HG02759 (cell line): Measurements from ENCODE around the gene LRRC37A.
"Not testable (repeated sequence)": the region's sequence is repeated elsewhere in the genome, so short reads cannot be mapped to it uniquely, and the experiment has no call there.

ENCODE experiments used
- ATAC-seq: cut with Tn5 transposase; IDR thresholded peaks from one replicate; pipeline ENCODE4 v1.9.1; 2021; ENCODE audit warnings: mild to moderate bottlenecking, moderate library complexity; ENCODE audit not compliant: unreplicated experiment

The LRRC37A gene

DNA sequence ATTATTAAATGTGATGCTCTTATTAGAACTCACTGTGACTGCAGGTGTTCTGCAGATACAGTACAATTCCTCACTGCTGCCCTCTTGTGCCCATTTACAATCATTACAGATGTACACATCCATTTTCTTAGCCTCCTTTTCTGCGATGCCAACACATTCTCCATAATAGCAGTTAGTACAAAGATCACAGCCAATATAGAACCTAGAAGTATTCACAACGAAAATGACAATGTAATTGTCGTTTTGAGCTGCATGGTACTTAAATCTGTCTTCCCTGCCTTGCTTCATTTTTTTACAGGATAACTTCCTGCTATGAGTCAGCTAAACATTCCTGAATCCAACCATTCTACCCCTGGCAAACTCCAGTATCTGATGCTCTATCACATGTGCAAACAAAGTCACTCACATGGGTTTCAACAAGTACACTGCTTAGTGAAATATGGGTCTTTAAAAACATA, 8.1 kb upstream of the LRRC37A start:
- not testable (repeated sequence) for ATAC-seq

DNA sequence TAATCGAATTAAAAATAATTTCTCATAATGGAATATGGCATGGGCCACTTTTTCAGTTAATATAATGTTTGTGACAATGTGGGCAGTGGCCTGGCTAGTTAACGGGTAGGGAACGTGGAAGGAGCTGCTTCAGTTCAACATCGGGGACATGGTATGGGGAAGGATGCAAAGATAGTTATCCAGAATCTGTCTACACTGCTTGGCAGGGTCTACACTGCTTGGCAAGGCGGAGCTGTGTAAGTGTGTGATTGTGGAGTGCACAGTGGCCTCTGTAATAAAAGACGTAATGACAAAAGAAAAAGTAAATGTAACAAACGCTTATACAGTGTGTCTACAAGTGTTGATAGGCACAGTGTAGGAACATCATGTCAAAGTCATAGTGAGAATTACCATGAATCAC, 7.3 kb upstream of the LRRC37A start:
- ATAC-seq = not testable (repeated sequence)

DNA sequence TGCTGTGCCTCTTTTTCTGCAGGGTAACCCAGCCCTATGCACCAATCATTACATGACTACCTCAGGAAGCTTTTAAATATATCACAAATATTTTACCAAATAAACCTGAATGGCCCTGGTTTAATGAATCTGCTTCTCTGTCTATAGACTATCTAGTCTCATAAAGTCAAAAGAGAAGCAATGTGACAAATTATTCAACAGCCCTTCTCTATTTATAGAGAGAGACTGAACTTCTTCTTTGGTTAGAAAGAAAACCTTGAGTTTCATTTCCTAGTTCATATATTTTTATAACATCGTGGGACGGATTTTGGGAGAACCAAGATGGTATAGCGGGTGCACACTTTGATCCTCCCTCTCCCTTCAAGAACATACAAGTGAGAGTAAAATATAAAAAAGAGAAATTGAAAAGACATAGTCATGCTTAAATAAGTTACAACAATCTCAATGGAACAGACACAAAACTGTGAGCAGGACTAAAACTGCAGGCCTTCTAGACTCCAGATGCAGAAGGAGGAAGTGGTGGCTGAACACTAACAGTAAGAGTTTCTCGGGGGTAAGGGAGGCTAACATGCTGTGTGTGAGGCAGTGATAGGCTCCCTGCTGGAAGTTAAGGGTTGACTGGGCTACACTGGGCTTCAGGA, 3.9 kb upstream of the LRRC37A start:
- peak; percentile 91 for ATAC-seq

DNA sequence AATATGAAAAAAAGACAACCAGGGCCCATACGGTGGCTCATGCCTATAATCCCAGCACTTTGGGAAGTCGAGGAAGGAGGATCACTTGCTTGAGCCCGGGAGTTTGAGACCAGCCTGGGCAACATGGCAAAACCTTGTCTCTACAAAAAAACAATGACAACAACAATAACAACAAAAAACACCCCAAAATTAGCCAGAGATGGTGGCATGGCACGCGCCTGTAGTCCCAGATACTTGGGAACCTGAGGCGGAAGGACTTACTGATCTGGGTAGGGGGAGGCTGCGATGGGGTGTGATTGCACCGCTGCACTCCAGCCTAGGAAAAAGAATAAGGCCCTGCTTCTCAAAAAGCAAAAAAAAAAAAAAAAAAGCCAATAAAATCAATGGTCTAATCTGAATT, 3.3 kb upstream of the LRRC37A start:
- ATAC-seq = not testable (repeated sequence)

DNA sequence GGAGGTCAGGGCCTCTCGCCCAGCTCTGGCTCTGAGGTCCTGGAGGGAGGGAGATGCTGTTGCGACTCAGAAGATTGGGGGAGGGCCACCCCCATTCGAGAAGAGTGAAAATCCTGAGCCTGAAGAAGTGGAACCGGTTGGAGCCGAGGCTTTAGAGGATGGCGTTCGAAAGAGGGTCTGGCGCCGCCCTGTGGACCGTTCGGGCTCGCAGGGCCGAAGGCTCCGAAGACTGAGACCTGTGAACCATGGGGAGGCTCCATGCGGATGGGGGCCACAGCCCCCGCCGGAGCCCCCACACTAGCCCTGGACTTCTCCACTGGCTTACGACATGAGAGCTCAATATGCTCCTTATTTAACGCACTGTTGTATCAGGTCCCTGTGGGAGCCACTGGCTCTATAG, 46.3 kb downstream of the LRRC37A start:
- ATAC-seq = not testable (repeated sequence)

DNA sequence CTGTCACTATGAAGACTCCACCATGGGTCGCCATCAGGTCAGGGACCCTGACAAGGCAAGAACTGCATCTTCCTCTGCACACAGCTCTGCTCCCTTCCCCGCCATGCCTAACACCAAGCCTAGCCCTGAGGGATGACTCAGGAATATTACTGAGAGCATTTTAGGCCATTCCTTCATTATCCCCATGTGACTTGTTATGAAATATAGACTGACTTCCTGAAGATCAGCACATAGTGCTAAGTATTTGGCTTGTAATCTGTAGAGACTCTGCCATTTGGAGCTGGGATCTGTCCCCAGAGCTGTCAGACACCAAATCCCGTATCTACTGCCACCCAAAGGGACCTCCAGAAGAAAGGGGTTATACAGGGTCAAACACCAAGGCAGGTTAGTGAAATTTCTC, 47.2 kb downstream of the LRRC37A start:
- not testable (repeated sequence) for ATAC-seq

DNA sequence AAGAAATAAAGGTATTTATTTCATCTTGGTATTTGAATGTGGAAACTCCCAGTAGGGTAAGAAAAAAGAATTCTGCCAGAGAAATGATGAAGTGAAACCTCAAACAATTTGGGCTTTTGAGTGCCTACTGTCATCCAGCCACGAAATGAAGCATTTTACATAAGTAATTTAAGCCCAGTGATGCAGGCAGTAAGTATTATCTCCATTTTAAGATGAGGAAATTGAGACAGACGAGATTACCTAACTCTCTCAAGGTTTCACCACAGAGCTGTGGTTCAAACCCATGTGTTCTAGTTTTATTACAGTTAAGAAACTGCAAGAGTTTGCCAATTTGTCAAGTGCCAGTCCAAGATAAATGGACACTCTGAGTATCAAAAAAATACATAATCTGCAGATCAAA, 53.4 kb downstream of the LRRC37A start:
- not testable (repeated sequence) for ATAC-seq

DNA sequence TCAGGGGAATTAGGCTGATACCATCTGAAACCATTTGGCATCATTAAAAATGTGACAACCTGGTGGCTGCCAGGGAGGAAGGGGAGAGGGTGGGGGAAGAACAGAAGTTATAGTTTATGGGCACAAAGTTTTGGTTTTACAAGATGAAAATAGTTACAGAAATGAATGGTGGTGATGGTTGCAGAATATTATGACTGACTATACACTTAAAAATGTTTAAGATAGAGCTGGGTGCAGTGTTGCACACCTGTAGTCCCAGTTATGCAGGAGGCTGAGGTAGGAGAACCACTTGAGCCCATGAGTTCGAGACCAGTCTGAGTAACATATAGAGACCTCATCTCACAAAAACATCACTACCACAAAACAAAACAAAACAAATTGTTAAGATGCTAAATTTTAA, 54.1 kb downstream of the LRRC37A start:
- not testable (repeated sequence) for ATAC-seq

DNA sequence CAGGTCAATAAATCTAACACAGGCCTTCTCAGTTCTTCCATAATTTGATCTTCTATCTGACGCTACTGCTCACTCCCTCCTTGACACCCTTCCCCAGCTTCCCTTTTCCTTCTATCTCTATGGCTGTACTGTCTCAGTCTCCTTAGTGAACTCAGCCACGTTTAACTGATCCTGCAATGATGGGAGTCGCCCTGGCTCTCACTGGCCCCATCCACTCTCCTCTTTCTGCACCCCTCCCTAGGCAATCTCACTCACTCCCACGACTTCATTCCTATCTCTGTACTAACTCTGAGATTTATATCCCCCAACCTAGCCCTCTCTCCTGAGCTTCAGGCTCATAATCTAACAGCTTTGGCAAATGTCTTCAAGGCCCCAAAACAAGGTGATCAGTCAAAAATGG, 58.9 kb downstream of the LRRC37A start:
- not testable (repeated sequence) for ATAC-seq

DNA sequence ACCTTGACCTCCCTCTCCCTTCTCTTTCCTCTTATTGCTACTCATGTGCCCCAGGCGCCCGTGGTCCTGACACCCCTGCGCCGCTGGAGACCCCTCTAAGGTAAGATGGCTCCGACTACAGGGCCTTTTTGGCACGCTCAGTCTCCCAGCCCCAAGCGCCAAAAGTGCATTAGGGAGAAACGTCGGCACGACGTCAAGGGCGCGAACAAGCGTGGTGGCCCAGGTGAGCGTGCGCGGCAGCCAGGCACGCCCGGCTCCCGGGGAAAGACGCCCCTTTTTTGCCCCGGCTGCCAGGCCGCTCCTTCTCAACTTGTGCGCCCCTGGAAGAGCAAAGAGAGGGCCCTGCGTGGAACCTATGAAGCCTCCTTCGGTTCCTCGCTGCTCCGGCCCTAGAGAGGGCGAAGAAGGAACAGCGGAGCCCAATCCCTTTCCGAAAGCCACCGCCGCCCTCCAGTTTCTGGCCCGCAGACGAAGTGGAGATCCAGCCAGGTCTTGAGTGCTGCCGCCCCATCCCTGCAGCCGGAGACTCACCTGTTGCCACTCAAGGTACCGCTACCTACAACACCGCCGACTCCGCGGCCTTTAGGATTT, 66.3 kb downstream of the LRRC37A start:
- ATAC-seq = peak; percentile 53

DNA sequence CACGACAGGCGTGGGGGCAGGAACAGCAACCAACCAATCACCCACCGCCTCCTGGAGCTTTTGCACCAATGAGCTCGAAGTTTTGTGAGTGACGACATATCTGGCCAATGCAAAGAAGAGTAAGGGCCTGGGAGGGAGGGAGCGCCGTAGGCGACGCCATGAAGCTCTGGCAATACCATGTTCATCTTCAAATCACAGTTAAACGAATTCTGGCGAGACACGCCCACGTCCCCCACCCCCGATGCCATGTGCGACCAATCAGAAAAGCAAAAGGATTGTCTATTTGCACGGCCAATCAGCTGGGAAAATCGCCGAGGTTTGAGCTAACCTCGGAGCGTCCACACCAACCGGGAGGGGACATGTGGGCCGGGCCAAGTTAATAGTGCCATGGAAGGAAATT, 66.8 kb downstream of the LRRC37A start, which contains the start of gene ARL17B:
ARL17B (minus strand) TSS at position 12 of the 400 bp plus-strand sequence. CDS start 3,369 bp downstream, outside the sequence.
- ATAC-seq = peak; percentile 84

DNA sequence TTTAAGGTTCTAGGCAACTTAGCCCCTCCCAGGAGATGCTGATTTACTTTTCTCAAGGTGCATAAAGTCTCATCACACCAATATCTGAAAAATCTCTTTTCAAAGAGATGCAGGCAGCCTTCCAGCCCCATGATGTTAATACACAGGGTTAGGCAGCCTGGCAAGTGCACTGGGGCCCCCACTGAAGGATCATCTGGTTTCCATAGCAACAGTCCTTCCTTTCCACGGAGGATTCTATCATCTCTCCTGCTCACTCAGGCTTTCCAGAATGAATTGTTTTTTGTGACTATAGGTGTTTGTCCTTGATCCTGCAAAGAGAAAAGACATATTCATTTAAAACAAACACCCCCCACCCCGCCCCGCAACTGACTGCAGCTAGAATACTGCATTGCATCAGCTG, 72.6 kb downstream of the LRRC37A start:
- not testable (repeated sequence) for ATAC-seq

DNA sequence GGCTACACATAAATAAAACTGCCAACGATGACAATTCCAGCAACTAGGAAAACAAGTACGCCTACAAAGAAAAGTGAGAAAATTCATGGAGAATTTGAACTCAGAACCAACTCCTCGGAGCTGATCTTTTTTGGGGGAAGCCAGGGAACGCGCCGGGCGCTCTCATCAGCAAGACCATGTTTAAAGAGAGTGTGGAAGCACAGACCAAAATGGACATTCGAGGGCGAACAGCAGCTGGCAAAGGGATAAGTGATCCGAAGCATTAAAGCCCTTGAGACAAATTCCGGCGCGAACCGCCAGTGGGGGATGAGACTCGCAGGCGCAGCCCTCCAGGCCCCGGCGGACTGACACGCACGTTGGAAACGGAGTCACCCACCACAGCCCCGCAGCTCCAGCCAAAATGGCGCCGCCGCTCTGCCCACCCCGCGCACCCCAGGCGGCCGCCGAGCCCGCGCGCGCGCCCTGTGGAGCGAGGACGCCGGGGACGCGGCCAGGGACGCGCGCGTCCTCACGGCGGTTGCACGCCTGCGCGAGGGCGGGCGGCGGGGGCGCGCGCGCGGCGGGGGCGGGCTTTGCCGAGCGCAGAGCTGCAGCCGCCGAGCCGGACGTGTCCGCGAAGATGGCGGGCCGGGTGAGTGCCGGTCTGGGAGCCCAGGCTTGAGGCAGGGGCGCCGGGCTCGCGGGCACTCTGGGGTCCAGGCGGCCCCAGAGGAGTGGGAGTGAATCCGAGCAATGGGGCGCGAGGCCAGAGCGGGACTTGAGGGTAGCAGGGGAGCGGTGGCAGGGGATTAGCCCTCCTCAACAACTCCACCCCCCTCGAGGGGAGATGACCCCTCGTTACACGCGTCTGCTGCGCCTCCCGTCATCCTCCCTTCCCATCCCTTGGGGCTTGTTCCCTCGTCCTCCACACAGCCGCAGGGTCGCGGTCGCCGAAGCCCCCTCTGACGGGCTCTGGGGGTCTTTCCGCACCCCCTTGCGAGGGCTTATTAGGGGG, 77.6 kb downstream of the LRRC37A start:
- ATAC-seq = peak; percentile 91

DNA sequence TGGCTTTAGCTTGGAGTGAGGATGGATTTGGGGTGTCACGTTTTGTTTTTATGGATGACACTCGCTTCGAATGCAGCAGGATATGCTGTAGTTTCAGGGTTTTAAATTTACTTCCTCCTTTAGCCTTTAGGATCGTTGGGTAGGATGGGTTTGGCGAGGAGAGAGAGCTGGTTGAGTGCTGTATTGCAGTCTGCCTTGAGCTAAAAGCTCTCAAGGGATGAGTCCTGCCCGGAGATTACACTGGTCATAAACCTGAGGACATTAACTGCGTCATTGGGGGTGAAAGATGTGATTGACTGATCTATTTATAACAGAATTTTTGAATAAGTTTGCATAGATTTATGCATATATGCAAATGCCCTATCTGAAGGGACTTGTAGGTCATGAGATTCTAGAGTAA, 78.5 kb downstream of the LRRC37A start:
- ATAC-seq = not testable (repeated sequence)

DNA sequence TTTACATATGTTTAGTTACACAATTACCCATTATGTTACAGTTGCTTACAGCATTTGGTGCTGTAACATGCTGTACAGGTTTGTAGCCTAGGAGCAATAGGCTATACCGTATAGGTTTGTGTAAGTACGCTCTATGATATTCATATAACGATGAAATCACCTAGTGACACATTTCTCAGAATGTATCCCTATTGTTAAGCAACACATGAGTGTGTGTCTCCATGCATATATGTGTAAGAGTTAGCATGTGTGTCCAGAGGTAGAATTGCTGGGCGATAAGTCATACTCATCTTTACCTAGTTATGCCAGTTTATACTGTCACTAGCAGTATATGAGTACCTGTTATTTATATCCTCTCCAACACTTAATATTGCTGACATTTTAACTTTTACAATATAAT, 88.2 kb downstream of the LRRC37A start:
- ATAC-seq = not testable (repeated sequence)

DNA sequence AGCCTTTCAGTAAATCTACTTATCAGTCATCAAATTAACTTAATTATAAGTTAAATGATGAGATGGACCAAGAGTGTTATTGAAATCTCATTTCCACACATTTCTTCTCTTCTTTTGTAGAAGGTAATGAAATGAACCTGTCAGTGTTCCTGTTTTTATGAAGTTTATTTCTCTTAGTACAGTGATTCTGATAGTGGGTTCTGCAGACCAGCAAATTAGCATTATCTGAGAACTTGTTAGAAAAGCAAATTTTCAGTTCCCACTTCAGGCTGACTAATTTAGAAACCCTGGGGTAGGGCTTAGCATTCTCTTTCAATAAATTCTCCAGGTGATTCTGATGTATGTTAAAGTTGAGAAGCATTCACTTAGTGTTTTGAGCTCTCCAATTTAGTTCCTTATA, 90.6 kb downstream of the LRRC37A start:
- ATAC-seq = not testable (repeated sequence)
